Osteoblast (primary cell): ENCODE measurements around the gene CHD2. TPM values are rescaled to one million over a fixed set of nuclear protein-coding genes. Genes with fewer than 3 reads are reported as not detected.

Experiments used
- DNase-seq: peaks from one replicate; pipeline ENCODE4 v3.0.0; 2011; ENCODE audit warnings: low spot score, mixed read lengths; ENCODE audit not compliant: insufficient read length; ENCODE audit errors: missing footprints
- H2AFZ ChIP-seq: 2 replicates; pipeline ENCODE4 v1.6.0; 2011; ENCODE audit warnings: mild to moderate bottlenecking, low read length
- H3K27ac ChIP-seq: 2 replicates; pipeline ENCODE4 v1.5.1; 2011; ENCODE audit warnings: mild to moderate bottlenecking, low read depth, low read length, moderate library complexity
- H3K27me3 ChIP-seq: 2 replicates; pipeline ENCODE4 v1.6.0; 2012; ENCODE audit warnings: mild to moderate bottlenecking, control low read depth, inconsistent platforms, low read length, moderate library complexity; ENCODE audit not compliant: insufficient read depth
- H3K36me3 ChIP-seq: 2 replicates; pipeline ENCODE4 v1.5.1; 2011; ENCODE audit warnings: mild to moderate bottlenecking, low read length, control low read depth, moderate library complexity; ENCODE audit not compliant: insufficient read depth
- H3K4me1 ChIP-seq: 2 replicates; pipeline ENCODE4 v1.5.1; 2011; ENCODE audit warnings: mild to moderate bottlenecking, low read length, control low read depth, moderate library complexity; ENCODE audit not compliant: insufficient read depth
- H3K4me2 ChIP-seq: 2 replicates; pipeline ENCODE4 v1.6.0; 2011; ENCODE audit warnings: mild to moderate bottlenecking, low read length; ENCODE audit not compliant: insufficient read depth
- H3K4me3 ChIP-seq: fragments of 200-600 bp; sonication (generic); 3 replicates; pipeline ENCODE4 v1.5.1; 2012; ENCODE audit warnings: mild to moderate bottlenecking, low read length, inconsistent platforms; ENCODE audit not compliant: insufficient read depth
- H3K79me2 ChIP-seq: 2 replicates; pipeline ENCODE4 v1.6.0; 2012; ENCODE audit warnings: mild to moderate bottlenecking, low read length, control low read depth, inconsistent platforms; ENCODE audit not compliant: insufficient read depth
- H3K9me3 ChIP-seq: 2 replicates; pipeline ENCODE4 v1.5.1; 2011; ENCODE audit warnings: low read depth, low read length, control low read depth
- H4K20me1 ChIP-seq: 2 replicates; pipeline ENCODE4 v1.6.0; 2012; ENCODE audit warnings: mild to moderate bottlenecking, low read length, control low read depth; ENCODE audit not compliant: insufficient read depth
- total RNA-seq: library from RNA; depleted of rRNA; stranded (reverse); fragments of >200 nt; gene quantifications from 2 replicates; pipeline ENCODE4 v1.2.3, GENCODE V29; 2012
- TF ChIP-seq, protein P1 (sequence below): IDR thresholded peaks from 2 replicates; pipeline ENCODE4 v1.5.1; 2011; ENCODE audit warnings: mild to moderate bottlenecking, low read depth, low read length, moderate library complexity; ENCODE audit errors: extremely low read depth

Gene CHD2
- total RNA-seq, 1 donor: 98.8 TPM

GRCh38 chr15:92921215-92922131 is 21.3 kb downstream of the CHD2 start:
- peak; percentile 66 for DNase-seq
- TF ChIP-seq, protein P1, sequence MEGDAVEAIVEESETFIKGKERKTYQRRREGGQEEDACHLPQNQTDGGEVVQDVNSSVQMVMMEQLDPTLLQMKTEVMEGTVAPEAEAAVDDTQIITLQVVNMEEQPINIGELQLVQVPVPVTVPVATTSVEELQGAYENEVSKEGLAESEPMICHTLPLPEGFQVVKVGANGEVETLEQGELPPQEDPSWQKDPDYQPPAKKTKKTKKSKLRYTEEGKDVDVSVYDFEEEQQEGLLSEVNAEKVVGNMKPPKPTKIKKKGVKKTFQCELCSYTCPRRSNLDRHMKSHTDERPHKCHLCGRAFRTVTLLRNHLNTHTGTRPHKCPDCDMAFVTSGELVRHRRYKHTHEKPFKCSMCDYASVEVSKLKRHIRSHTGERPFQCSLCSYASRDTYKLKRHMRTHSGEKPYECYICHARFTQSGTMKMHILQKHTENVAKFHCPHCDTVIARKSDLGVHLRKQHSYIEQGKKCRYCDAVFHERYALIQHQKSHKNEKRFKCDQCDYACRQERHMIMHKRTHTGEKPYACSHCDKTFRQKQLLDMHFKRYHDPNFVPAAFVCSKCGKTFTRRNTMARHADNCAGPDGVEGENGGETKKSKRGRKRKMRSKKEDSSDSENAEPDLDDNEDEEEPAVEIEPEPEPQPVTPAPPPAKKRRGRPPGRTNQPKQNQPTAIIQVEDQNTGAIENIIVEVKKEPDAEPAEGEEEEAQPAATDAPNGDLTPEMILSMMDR: no peak
- H4K20me1 ChIP-seq: peaks cover 23% of the 10 kb centered on the region

GRCh38 chr15:92922418-92923002 is 22.4 kb downstream of the CHD2 start:
- peaks cover 23% of the 10 kb centered on the region for H4K20me1 ChIP-seq
- peaks cover 95% of the 10 kb centered on the region for H3K79me2 ChIP-seq
- H3K9me3 ChIP-seq: no peaks in the 10 kb centered on the region
- H3K4me2 ChIP-seq: no peak overlapping the region
- no peak for DNase-seq
- H3K36me3 ChIP-seq: peaks cover 68% of the 10 kb centered on the region
- peaks cover 45% of the 10 kb centered on the region for H3K4me1 ChIP-seq
- no peak overlapping the region for H2AFZ ChIP-seq
- H3K27ac ChIP-seq: peak overlapping the region; percentile 53
- TF ChIP-seq, protein P1: no peak
- no peak overlapping the region for H3K4me3 ChIP-seq
- H3K27me3 ChIP-seq: no peaks in the 10 kb centered on the region

More at GRCh38 chr15:92921215-92922131, 21.3 kb downstream of the CHD2 start:
- Histone ChIP-seq H3K4me1 (peaks cover 50% of the 10 kb centered on the region), H2AFZ (no peak overlapping the region), H3K9me3 (no peaks in the 10 kb centered on the region), H3K79me2 (peaks cover 95% of the 10 kb centered on the region), H3K27me3 (no peaks in the 10 kb centered on the region), H3K27ac (peak overlapping the region; percentile 53), H3K36me3 (peaks cover 68% of the 10 kb centered on the region), H3K4me3 (no peak overlapping the region), H3K4me2 (peak overlapping the region; percentile 37)

DNA sequence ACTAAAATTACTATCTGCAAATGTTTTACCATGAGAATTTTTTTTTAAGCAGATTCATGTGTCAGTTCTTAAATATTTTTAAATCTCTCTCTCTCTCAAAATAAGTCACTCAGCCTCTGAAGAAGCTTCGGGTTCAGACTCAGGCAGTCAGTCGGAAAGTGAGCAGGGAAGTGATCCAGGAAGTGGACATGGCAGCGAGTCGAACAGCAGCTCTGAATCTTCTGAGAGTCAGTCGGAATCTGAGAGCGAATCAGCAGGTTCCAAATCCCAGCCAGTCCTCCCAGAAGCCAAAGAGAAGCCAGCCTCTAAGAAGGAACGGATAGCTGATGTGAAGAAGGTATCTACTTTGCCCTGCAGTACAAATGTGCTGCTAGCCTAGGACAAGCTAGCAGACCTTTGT is 24.1 kb downstream of the CHD2 start:
- Histone ChIP-seq H3K27ac (peak overlapping the region; percentile 61), H3K79me2 (peaks cover 99% of the 10 kb centered on the region), H3K9me3 (no peaks in the 10 kb centered on the region), H3K4me1 (peaks cover 50% of the 10 kb centered on the region), H2AFZ (no peak overlapping the region), H3K4me2 (no peak overlapping the region), H3K4me3 (no peak overlapping the region), H3K27me3 (no peaks in the 10 kb centered on the region), H4K20me1 (peaks cover 23% of the 10 kb centered on the region), H3K36me3 (peaks cover 80% of the 10 kb centered on the region)
- TF ChIP-seq, protein P1: no peak
- no peak for DNase-seq

DNA sequence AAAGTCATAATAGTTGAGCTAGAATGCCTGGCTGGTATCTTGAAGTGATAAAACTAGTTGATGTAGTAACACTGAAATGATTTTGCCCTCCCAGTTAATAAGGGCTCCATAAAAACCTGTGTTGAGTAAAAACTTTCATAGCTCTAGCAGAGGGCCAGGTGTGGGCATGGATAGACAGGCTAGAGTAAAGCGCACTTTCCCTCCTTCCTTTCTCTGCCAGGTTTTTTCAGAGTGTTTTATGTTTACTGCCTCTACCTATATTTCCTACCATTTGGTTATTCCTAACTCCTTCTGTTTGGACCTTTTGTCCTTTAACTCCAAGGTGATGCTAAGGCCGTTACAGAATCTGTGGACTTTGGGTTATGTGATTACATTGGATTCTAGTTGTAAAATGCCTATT is 25.3 kb downstream of the CHD2 start:
- Histone ChIP-seq H3K79me2 (peaks cover 90% of the 10 kb centered on the region), H3K9me3 (no peaks in the 10 kb centered on the region), H3K4me3 (no peak overlapping the region), H4K20me1 (peaks cover 29% of the 10 kb centered on the region), H2AFZ (no peak overlapping the region), H3K36me3 (peaks cover 86% of the 10 kb centered on the region), H3K27ac (no peak overlapping the region), H3K4me1 (peaks cover 52% of the 10 kb centered on the region), H3K27me3 (no peaks in the 10 kb centered on the region), H3K4me2 (no peak overlapping the region)
- TF ChIP-seq, protein P1: no peak
- no peak for DNase-seq
